CD4-positive, alpha-beta T cell treated with Interleukin-15 for 4 hours (primary cell): ENCODE results near the gene TNRC18.
"Not testable (repeated sequence)": the region's sequence is repeated elsewhere in the genome, so short reads cannot be mapped to it uniquely, and the experiment has no call there.

Experiments
- DNase-seq: peaks from one replicate; pipeline ENCODE4 v3.0.0-alpha.2; 2020; ENCODE audit warnings: low spot score

The TNRC18 gene

GRCh38 chr7:5423306-5423975, at the start of gene TNRC18:
TNRC18 (minus strand) TSS chr7:5423834; CDS start chr7:5421246, 2,588 bp downstream.
- no peak for DNase-seq

- no peak for DNase-seq
Measured at GRCh38 chr7:5472432-5473315, 49.0 kb upstream of the TNRC18 start.

- not testable (repeated sequence) for DNase-seq
Measured at GRCh38 chr7:5471623-5472022, 48.0 kb upstream of the TNRC18 start.

GRCh38 chr7:5470816-5471215, 47.2 kb upstream of the TNRC18 start:
- DNase-seq, result no peak

- no peak for DNase-seq
Measured at GRCh38 chr7:5470167-5470532, 46.5 kb upstream of the TNRC18 start.

GRCh38 chr7:5469375-5470166, 45.9 kb upstream of the TNRC18 start:
- no peak for DNase-seq

GRCh38 chr7:5467645-5468044, 44.0 kb upstream of the TNRC18 start:
- no peak for DNase-seq

GRCh38 chr7:5466551-5466950, 42.9 kb upstream of the TNRC18 start:
- DNase-seq, result no peak

GRCh38 chr7:5463031-5463430, 39.4 kb upstream of the TNRC18 start:
- DNase-seq, result no peak

- no peak for DNase-seq
Measured at GRCh38 chr7:5462216-5462615, 38.6 kb upstream of the TNRC18 start.

GRCh38 chr7:5458921-5459480, 35.4 kb upstream of the TNRC18 start:
- DNase-seq, result no peak

GRCh38 chr7:5457245-5457735, 33.7 kb upstream of the TNRC18 start:
- no peak for DNase-seq

- DNase-seq, result no peak
Measured at GRCh38 chr7:5456409-5456808, 32.8 kb upstream of the TNRC18 start.

- DNase-seq, result no peak
Measured at GRCh38 chr7:5455581-5456219, 32.1 kb upstream of the TNRC18 start.

GRCh38 chr7:5455175-5455574, 31.5 kb upstream of the TNRC18 start:
- no peak for DNase-seq

GRCh38 chr7:5454485-5454884, 30.9 kb upstream of the TNRC18 start:
- DNase-seq, result no peak

- no peak for DNase-seq
Measured at GRCh38 chr7:5453566-5454075, 30.0 kb upstream of the TNRC18 start.

- no peak for DNase-seq
Measured at GRCh38 chr7:5452937-5453540, 29.4 kb upstream of the TNRC18 start.

GRCh38 chr7:5452470-5452899, 28.9 kb upstream of the TNRC18 start:
- no peak for DNase-seq

GRCh38 chr7:5451391-5451790, 27.8 kb upstream of the TNRC18 start:
- DNase-seq, result no peak
